Loucy (cell line): ENCODE results near the gene CEP112.

Experiments used
- H2AFZ ChIP-seq: fragments of 200-600 bp; sonication (generic); 2 replicates; pipeline ENCODE4 v1.6.0; 2016; ENCODE audit warnings: antibody characterized with exemption, mild to moderate bottlenecking, low read length, moderate library complexity
- H3F3A ChIP-seq: fragments of 200-600 bp; 2 replicates; pipeline ENCODE4 v1.6.0; 2016; ENCODE audit warnings: antibody characterized with exemption, low read depth, mild to moderate bottlenecking
- H3K27me3 ChIP-seq: fragments of 200-600 bp; sonication (generic); 2 replicates; pipeline ENCODE4 v1.6.1; 2014; ENCODE audit warnings: low read length, mild to moderate bottlenecking; ENCODE audit not compliant: insufficient read depth, poor library complexity, severe bottlenecking
- H3K36me3 ChIP-seq: fragments of 200-600 bp; sonication (generic); 2 replicates; pipeline ENCODE4 v1.6.1; 2016; ENCODE audit warnings: low read length; ENCODE audit not compliant: insufficient read depth
- H3K4me1 ChIP-seq: fragments of 200-600 bp; sonication (generic); 2 replicates; pipeline ENCODE4 v1.5.1; 2014; ENCODE audit warnings: low read length, mild to moderate bottlenecking; ENCODE audit not compliant: insufficient read depth, poor library complexity, severe bottlenecking
- H3K4me2 ChIP-seq: fragments of 200-600 bp; sonication (generic); 2 replicates; pipeline ENCODE4 v1.6.0; 2014; ENCODE audit warnings: antibody characterized with exemption, low read length, low read depth, mild to moderate bottlenecking; ENCODE audit not compliant: poor library complexity, severe bottlenecking
- H3K4me3 ChIP-seq: fragments of 200-600 bp; sonication (generic); 2 replicates; pipeline ENCODE4 v1.5.1; 2014; ENCODE audit warnings: low read length, mild to moderate bottlenecking, mixed read lengths; ENCODE audit not compliant: poor library complexity, severe bottlenecking
- H3K79me2 ChIP-seq: fragments of 200-600 bp; sonication (generic); 2 replicates; pipeline ENCODE4 v1.6.1; 2014; ENCODE audit warnings: low read length; ENCODE audit not compliant: insufficient read depth
- H3K9ac ChIP-seq: fragments of 200-600 bp; sonication (generic); 2 replicates; pipeline ENCODE4 v1.6.0; 2014; ENCODE audit warnings: mild to moderate bottlenecking, low read depth, low read length, moderate library complexity; ENCODE audit not compliant: poor library complexity, severe bottlenecking
- H3K9me2 ChIP-seq: fragments of 200-600 bp; sonication (generic); replicated peaks from 2 replicates; pipeline ENCODE4 v1.6.1; 2016; ENCODE audit warnings: low read depth, low read length, mixed read lengths
- H3K9me3 ChIP-seq: fragments of 200-600 bp; sonication (generic); 2 replicates; pipeline ENCODE4 v1.6.1; 2014; ENCODE audit warnings: mild to moderate bottlenecking, antibody characterized with exemption, low read length, low read depth; ENCODE audit not compliant: insufficient read depth
- H4K20me1 ChIP-seq: fragments of 200-600 bp; sonication (generic); 2 replicates; pipeline ENCODE4 v1.6.0; 2014; ENCODE audit warnings: antibody characterized with exemption, low read length, mild to moderate bottlenecking; ENCODE audit not compliant: insufficient read depth, poor library complexity, severe bottlenecking
- EZH2phosphoT487 ChIP-seq: fragments of 200-600 bp; IDR thresholded peaks from 2 replicates; pipeline ENCODE4 v1.6.1; 2018; ENCODE audit warnings: antibody characterized with exemption, mild to moderate bottlenecking, moderate library complexity, borderline replicate concordance
- TF ChIP-seq, protein P1 (sequence below): fragments of 200-600 bp; sonication (generic); conservative IDR thresholded peaks from 2 replicates; pipeline ENCODE4 v1.5.1; 2014; ENCODE audit warnings: mild to moderate bottlenecking, antibody characterized with exemption, low read length

CEP112 gene

GRCh38 chr17:65901394-65901793, 290.5 kb downstream of the CEP112 start:
- Histone ChIP-seq H2AFZ (no peak overlapping the region), H3K4me2 (no peak overlapping the region), H3K4me1 (no peaks in the 10 kb centered on the region), H3F3A (no peaks in the 10 kb centered on the region), H3K9ac (no peak overlapping the region), H3K9me2 (no peaks in the 10 kb centered on the region), H3K4me3 (no peak overlapping the region), H3K79me2 (no peaks in the 10 kb centered on the region), H4K20me1 (no peaks in the 10 kb centered on the region), H3K27me3 (no peaks in the 10 kb centered on the region), H3K9me3 (no peaks in the 10 kb centered on the region), H3K36me3 (no peaks in the 10 kb centered on the region)
- TF ChIP-seq, protein P1, sequence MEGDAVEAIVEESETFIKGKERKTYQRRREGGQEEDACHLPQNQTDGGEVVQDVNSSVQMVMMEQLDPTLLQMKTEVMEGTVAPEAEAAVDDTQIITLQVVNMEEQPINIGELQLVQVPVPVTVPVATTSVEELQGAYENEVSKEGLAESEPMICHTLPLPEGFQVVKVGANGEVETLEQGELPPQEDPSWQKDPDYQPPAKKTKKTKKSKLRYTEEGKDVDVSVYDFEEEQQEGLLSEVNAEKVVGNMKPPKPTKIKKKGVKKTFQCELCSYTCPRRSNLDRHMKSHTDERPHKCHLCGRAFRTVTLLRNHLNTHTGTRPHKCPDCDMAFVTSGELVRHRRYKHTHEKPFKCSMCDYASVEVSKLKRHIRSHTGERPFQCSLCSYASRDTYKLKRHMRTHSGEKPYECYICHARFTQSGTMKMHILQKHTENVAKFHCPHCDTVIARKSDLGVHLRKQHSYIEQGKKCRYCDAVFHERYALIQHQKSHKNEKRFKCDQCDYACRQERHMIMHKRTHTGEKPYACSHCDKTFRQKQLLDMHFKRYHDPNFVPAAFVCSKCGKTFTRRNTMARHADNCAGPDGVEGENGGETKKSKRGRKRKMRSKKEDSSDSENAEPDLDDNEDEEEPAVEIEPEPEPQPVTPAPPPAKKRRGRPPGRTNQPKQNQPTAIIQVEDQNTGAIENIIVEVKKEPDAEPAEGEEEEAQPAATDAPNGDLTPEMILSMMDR: no peak
- TF ChIP-seq EZH2phosphoT487: no peak

DNA sequence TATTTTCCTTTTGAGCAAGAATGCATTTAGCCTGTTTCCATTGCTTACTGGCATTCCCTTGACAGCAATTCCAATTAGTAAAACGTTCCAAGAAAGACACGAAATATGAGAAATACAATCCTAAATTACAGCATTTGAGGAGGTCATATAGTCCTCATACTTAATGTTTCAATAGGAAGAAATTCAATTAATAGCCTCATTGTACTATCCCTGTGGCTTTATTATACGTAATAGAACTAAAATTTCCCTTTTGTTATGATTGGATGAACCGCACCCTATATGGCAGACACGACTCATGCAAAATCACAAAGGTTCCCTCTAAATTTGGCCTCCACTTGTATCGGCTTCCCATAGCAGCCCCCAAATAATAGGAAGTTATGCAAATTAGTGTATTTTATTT, 291.7 kb downstream of the CEP112 start:
- Histone ChIP-seq H3K36me3 (no peaks in the 10 kb centered on the region), H3F3A (no peaks in the 10 kb centered on the region), H4K20me1 (no peaks in the 10 kb centered on the region), H3K9ac (no peak overlapping the region), H2AFZ (no peak overlapping the region), H3K4me1 (no peaks in the 10 kb centered on the region), H3K27me3 (no peaks in the 10 kb centered on the region), H3K79me2 (no peaks in the 10 kb centered on the region), H3K4me3 (no peak overlapping the region), H3K9me2 (no peaks in the 10 kb centered on the region), H3K9me3 (no peaks in the 10 kb centered on the region), H3K4me2 (no peak overlapping the region)
- TF ChIP-seq EZH2phosphoT487: no peak
- TF ChIP-seq, protein P1: no peak

DNA sequence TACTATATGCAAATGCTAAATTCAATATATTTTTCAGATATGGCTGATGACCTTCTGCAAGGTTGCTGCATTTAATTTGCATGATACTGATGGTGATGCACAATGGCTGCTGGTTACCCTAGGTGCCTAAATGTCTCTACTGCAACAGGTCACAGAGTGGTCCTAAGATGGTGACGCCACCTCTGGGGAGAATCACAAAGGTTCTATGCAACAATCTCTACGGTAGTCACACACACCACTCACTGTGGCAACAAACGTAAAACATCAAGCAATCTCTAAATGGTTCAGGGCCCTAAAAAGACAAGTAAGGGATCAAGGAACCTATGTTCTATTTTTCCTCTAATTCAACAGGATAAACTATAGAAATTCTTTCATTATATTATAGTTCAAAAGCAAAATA, 293.3 kb downstream of the CEP112 start:
- no peak overlapping the region for H2AFZ ChIP-seq
- no peaks in the 10 kb centered on the region for H3K9me3 ChIP-seq
- H3K4me2 ChIP-seq: no peak overlapping the region
- no peaks in the 10 kb centered on the region for H3K36me3 ChIP-seq
- TF ChIP-seq, protein P1: no peak
- no peak for TF ChIP-seq EZH2phosphoT487
- H3K4me3 ChIP-seq: no peak overlapping the region
- H3K79me2 ChIP-seq: no peaks in the 10 kb centered on the region
- H3K27me3 ChIP-seq: no peaks in the 10 kb centered on the region
- H3K4me1 ChIP-seq: no peaks in the 10 kb centered on the region
- no peak overlapping the region for H3K9ac ChIP-seq
- no peaks in the 10 kb centered on the region for H3K9me2 ChIP-seq
- H3F3A ChIP-seq: no peaks in the 10 kb centered on the region
- no peaks in the 10 kb centered on the region for H4K20me1 ChIP-seq
